Cerebellar nuclear complex (tissue), 1 donor: Measurements from ENCODE around the gene SETD2.

Experiments
- DNase-seq, 2 experiments: peaks; one replicate each; lab custom pipeline; 2025; lab: John Stamatoyannopoulos, UW

SETD2 gene

DNA sequence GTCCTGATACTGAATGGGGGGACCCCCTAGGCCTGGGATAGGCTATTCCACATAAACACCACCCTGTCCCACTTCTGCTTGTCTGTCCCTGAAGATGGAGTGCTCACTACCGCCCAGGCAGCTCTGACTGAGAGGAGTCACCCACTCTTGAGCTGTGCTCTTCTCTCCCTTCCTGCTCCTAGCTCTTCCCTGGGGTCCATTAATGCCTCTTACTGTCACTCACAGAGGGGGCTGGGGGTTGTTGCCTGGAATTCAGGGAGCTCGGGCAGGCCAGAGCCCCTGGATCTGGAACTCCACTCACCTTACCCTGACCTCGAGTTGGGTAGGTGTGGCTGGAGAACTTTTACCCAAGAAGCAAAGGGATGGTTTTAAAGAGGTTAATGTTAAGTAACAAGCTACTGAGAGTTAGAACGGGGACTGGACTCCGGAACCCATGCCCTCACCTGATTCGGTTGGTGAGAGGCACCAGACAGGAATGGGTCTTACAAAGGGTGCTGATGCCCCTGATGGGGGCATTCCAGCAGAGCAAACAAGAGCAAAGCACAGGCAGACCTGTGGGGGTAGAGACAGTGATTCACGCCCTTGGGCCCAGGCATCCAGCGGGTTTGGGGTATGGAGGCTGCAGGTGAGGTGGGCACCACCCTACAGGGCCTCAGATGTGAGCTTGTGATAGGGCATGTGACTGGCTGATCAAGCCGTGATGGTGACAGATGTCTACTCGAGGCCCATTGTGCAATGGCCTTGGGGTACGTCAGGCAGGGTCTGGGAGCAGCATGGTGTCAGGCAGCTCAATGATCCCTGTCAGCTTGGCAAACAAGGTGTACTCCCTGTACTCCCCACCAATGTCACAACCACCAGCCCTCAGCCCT lies 179.1 kb downstream of the SETD2 start:
- no peak for DNase-seq

DNA sequence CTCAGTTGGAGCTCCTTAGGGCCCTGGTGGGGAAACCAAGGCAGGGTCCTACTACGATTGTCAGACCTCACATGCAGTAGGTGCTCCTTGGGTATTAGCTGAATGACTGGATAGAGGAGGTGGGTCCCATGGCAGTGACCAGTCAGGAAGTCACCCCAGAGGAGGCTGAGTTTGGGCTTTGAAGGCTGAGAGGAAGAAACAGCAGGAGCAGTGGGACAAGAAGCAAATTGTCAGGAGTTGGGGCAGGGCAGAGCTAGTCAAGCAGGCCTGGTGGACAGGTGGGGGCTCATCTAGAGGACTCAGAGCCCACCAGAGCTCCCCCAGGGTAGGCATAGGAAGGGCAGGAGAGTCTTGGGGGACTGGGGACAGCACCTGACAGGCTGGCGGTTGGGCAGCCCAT lies 181.4 kb downstream of the SETD2 start:
- DNase-seq, result no peak

DNA sequence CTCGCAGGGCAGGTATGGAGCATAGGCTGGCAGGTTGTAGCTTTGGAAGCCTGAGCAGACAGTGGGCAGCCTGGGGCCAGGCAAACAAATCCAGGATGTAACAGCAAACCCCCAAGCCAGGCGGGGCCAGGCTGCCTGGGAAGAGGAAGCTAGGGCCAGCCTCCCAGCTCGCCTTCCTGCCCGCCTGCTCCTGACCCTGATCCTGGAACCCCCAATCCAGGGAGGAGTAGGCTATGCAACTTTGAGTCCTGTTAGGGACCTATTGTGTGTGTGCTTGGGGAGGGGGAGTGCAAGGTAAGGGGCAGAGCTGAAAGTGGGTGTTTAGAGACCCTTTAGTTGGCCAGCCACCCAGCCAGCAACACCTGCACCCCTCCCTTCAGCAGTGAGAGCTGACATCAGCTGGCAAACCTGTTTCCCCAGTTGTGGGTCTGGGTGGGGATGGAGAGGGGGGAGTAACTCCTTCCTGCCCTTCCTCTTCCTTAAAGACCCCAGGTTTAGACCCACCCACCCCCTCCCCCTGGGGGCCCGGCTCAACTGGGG lies 181.9 kb downstream of the SETD2 start:
- DNase-seq, result no peak

DNA sequence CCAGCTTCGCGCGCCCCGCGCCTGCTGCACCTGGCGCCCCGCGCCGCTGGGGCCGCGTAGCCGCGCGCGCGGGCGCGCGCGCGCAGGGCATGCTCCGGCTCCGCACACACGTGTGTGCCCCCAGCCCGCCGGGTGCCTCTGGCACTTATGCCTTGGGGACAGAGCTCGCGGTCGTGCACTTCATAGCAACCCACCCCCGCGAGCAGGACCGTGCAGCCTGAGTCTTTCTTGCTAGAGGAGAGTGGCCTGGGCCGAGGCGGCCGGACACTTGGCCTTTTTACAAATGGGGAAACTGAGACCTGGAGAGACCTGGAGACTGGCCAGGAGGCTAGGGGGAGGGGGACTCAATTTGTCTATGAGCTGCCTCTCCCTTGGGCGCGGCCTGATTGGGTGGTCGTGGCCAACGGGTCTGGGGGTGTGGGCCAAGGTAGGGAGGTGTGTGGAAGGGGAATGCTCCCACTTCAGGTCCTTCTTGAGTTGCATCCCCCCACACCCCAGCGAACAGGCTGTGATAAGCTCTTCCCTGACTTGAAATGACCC lies 183.9 kb downstream of the SETD2 start:
- no peak for DNase-seq

DNA sequence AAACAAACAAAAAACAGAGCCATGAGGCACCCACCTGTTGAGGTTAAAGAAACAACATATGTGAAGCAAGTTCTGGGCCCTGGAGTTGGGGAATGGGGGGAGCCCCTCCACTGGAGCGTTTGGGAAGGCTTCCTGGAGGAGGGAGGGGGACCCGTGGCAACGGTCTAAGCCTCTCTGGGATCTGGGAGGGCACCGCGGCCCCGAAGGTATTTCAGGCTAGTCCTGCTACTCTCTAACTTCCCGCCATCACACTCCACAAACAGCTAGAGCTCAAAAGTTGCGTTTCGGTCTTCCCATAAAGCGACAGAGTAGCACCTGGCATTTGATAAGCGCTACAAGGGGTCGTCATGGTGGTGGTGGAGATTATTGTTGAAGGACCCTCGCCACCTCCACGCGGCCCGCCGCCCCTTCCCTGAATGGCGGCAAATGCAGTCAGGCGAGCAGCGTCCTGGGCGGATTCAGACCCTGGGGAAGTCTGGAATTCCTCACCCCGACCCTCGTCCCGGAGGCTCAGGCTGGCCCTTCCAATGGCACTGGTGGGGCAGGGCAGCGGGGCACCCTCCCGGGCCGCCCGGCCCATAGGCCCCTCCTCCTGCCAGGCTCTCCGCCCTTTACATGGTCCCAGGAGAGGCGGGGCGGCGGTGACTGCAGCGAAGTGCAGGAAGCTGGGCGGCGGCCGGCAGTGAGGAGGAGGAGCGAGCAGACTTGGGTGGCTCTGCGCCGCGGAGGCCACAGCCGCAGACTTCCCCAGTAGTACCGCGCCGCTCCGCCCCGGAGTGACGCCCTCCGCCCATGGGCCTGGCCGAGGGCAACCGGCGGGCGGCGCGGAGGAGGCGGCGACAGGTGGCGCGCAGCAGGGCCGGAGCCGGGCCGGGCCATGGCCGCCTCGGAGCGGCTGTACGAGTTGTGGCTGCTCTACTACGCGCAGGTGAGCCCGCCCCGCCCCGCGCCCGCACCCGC lies 184.6 kb downstream of the SETD2 start, which contains the start of gene NBEAL2:
Gene NBEAL2, plus strand, starts transcription at position 682 of the 960 bp plus-strand sequence. Its CDS starts 196 bp downstream, at position 878.
- DNase-seq, result no peak

GRCh38 chr3:46978381-46978780 lies 185.5 kb downstream of the SETD2 start:
- DNase-seq, result no peak

DNA sequence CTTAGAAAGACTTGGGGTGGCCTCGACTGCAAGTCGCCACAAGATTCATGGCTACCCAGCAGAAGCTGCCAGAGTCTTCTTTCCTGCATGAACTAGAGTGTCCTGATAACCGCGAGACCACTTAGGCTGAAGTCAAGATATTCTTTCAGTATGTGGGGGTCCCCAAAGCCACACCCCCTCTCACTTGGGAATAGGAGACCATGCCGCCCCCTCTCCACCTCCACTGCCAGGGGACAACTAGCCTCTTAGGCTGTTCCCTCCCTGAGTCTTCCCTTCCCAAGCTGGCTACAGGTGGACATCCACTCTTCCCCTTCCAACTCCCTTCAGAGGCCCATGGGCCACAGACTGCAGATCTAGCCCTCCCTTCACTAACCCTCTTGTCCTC lies 186.1 kb downstream of the SETD2 start:
- DNase-seq, result no peak

DNA sequence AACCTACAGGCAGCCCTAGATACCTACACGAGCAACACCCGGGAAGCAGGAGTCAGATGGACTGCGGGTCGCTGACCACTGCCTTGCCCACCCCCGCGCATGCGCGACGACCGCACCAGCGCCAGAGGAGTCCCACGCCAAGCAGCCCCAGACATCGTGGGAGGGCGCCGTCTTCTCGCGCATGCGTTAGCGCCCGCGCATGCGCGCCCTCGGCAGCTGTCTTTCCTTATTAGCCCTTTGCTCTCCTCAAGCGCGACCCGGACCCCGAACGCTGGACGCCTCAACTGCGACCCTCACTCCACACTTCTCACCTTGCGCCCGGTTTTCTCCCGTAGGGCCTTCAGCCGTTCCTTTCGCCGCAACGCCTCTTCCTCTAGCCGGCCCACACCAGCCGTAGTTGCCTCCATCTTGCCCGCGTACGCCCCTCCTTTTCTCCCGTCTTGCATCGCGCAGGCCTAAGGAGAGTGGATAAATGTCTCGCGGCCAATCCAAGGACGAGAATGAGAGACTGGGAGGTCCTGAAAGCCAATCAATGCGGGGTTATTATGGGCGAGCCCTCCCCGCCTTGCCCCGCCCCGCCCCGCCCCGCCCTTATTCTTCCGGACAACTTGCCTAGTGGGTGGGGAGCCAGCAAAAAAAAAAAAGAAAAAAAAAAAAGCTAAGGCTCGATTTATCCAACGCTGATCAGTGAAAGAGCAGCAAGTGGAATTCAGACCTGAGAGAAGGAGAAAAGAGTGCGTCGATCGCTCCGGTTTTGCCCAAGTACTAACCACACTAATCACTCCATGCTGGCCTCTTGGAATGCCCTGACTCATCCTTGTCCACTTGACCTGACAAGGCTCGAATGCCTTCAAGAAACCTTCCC lies 187.4 kb downstream of the SETD2 start, which contains the start of gene CCDC12:
Gene CCDC12, minus strand, starts transcription at position 420 of the 865 bp plus-strand sequence. Its CDS starts 13 bp downstream, at position 407.
- peak; percentile 94 to 96 for DNase-seq

DNA sequence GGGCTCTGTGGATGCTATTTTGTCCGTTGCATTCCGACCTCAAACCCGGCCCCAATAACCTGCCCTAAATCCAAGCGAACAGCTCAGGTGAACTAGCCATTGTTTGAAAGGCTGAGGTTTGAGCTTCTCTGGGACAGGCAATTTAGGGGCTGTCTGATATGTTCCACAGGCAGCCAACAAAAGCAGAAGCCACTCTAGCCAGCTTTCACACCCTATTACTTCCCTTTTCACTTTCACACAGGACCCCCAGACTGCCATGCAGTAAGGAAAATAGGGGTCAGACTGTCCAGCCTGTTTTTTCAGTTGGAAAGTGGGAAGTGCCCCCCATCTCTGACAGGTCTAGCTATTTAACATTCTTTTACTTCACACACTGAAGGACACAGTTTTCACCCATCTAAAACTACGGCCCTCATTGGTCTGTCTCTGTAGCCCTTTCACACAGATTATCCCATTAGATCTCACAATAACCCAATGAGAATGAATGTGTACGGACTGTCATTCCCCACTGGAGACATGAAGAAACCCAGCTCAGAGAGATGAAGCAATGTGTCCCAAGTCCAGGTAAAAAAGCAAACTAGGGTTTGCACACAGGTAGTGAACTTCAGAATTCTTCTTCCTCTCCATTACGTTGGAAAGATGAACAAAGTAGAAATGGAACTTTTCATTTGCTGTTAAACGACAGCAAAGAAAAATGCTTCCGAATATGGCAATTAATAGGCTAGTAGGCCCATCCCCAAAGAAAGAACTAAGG lies 189.3 kb downstream of the SETD2 start:
- DNase-seq, result no peak

- no peak for DNase-seq
Observed at GRCh38 chr3:46972396-46972795, 191.5 kb downstream of the SETD2 start.

- no peak for DNase-seq
Observed at GRCh38 chr3:46971742-46972141, 192.2 kb downstream of the SETD2 start.

DNA sequence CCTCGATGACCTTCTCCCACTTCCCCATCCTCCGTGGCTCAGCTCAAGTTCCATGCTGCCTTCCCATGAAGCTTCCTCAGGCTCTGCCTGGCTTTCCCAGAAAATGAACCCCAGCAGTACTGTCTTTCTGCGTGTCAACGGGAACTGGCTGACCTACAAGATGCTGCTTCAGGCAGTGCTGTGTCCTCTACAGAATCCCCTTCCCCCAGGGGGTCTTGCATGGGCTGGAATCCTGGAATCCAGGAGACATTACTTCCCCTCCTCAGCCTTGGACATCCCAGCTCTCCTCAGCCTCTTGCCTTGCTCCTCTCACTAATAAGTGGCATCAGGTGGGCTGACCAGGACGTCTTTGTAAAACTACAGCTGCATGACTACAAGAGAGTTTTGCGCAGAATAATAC lies 192.8 kb downstream of the SETD2 start:
- no peak for DNase-seq

GRCh38 chr3:46970391-46971091 lies 193.4 kb downstream of the SETD2 start:
- no peak for DNase-seq

- DNase-seq, result no peak
Observed at GRCh38 chr3:46968783-46969428, 195.0 kb downstream of the SETD2 start.

DNA sequence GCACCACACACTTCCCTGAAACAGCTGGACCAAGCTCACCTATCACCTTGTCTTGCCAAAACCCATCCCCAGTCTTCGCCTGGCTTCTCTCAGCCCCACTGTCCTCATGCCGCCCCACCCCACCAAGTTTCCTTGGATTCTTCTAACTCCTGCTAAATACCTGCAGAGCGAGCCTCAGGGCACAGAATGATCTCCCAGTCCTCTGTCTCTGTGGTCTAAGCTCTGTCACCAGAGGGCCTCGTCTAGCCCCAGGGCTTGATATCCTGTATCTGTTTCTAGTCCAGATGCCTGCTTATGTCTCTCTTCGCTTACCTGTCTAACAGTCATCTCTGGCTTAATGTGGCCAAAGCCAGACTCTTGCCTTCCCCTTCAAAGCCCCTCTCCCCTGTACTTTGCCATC lies 197.1 kb downstream of the SETD2 start:
- DNase-seq, result no peak
